Measurements from ENCODE around the gene MUC5AC. TPM values are rescaled to one million over a fixed set of nuclear protein-coding genes. Genes with fewer than 3 reads are reported as not detected.
"Not testable (repeated sequence)": the region's sequence is repeated elsewhere in the genome, so short reads cannot be mapped to it uniquely, and the experiment has no call there.

MUC5AC gene
- total RNA-seq, 1 experiment from 2014 or later, result under 0.01 TPM

GRCh38 chr11:1211838-1212237, 54.1 kb downstream of the MUC5AC start:
- Mint-ChIP-seq H3K4me3 (no peak overlapping the region), H3K27me3 (ENCODE audit: low read depth) (peaks cover 51% of the 10 kb centered on the region), H3K4me1 (no peaks in the 10 kb centered on the region), H3K27ac (no peak overlapping the region), H3K9me3 (peaks cover 68% of the 10 kb centered on the region), H3K36me3 (peaks cover 24% of the 10 kb centered on the region)
- TF ChIP-seq FOXJ3 (CRISPR knock-in tag; IDR thresholded peaks at IDR 0.05; ENCODE audit: borderline replicate concordance) (no peak), PRRX2 (CRISPR knock-in tag; IDR thresholded peaks at IDR 0.05) (no peak), ZNF263 (CRISPR knock-in tag; IDR thresholded peaks at IDR 0.05; ENCODE audit: low read depth) (no peak), ZNF317 (CRISPR knock-in tag; IDR thresholded peaks at IDR 0.05; ENCODE audit: borderline replicate concordance, low read depth) (no peak), SMAD4 (CRISPR knock-in tag; IDR thresholded peaks at IDR 0.05) (no peak), FOXP1 (CRISPR knock-in tag; IDR thresholded peaks at IDR 0.05; ENCODE audit: borderline replicate concordance) (no peak), ZNF219 (CRISPR knock-in tag; IDR thresholded peaks at IDR 0.05; ENCODE audit: borderline replicate concordance) (no peak), ZSCAN18 (CRISPR knock-in tag; IDR thresholded peaks at IDR 0.05) (no peak), CREM (CRISPR knock-in tag; IDR thresholded peaks at IDR 0.05) (no peak), CREB1 (CRISPR knock-in tag; IDR thresholded peaks at IDR 0.05) (no peak), USF2 (CRISPR knock-in tag; IDR thresholded peaks at IDR 0.05) (no peak), MXD4 (CRISPR knock-in tag; IDR thresholded peaks at IDR 0.05; ENCODE audit: borderline replicate concordance) (no peak), E2F1 (CRISPR knock-in tag; IDR thresholded peaks at IDR 0.05) (no peak), ZNF512 (CRISPR knock-in tag; IDR thresholded peaks at IDR 0.05; ENCODE audit: borderline replicate concordance) (no peak), ZNF138 (CRISPR knock-in tag; conservative IDR thresholded peaks at IDR 0.05) (no peak)
- TF ChIP-seq, protein P1, sequence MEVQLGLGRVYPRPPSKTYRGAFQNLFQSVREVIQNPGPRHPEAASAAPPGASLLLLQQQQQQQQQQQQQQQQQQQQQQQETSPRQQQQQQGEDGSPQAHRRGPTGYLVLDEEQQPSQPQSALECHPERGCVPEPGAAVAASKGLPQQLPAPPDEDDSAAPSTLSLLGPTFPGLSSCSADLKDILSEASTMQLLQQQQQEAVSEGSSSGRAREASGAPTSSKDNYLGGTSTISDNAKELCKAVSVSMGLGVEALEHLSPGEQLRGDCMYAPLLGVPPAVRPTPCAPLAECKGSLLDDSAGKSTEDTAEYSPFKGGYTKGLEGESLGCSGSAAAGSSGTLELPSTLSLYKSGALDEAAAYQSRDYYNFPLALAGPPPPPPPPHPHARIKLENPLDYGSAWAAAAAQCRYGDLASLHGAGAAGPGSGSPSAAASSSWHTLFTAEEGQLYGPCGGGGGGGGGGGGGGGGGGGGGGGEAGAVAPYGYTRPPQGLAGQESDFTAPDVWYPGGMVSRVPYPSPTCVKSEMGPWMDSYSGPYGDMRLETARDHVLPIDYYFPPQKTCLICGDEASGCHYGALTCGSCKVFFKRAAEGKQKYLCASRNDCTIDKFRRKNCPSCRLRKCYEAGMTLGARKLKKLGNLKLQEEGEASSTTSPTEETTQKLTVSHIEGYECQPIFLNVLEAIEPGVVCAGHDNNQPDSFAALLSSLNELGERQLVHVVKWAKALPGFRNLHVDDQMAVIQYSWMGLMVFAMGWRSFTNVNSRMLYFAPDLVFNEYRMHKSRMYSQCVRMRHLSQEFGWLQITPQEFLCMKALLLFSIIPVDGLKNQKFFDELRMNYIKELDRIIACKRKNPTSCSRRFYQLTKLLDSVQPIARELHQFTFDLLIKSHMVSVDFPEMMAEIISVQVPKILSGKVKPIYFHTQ (CRISPR knock-in tag; IDR thresholded peaks at IDR 0.05), result no peak
- TF ChIP-seq, protein P2, sequence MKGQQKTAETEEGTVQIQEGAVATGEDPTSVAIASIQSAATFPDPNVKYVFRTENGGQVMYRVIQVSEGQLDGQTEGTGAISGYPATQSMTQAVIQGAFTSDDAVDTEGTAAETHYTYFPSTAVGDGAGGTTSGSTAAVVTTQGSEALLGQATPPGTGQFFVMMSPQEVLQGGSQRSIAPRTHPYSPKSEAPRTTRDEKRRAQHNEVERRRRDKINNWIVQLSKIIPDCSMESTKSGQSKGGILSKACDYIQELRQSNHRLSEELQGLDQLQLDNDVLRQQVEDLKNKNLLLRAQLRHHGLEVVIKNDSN (CRISPR knock-in tag; IDR thresholded peaks at IDR 0.05), result no peak
- TF ChIP-seq, protein P3, sequence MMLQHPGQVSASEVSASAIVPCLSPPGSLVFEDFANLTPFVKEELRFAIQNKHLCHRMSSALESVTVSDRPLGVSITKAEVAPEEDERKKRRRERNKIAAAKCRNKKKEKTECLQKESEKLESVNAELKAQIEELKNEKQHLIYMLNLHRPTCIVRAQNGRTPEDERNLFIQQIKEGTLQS (CRISPR knock-in tag; conservative IDR thresholded peaks at IDR 0.05), result no peak
- DNase-seq (ENCODE audit: low spot score) (no peak), ATAC-seq (no peak)
- ChIA-PET POLR2A (no interaction called here), CTCF (no interaction called here)

- Mint-ChIP-seq H3K36me3 (peaks cover 15% of the 10 kb centered on the region), H3K27me3 (ENCODE audit: low read depth) (peaks cover 51% of the 10 kb centered on the region), H3K9me3 (peaks cover 50% of the 10 kb centered on the region)
- H3K4me3 Mint-ChIP-seq; CTCF ChIA-PET; H3K4me1 Mint-ChIP-seq; H3K27ac Mint-ChIP-seq; ATAC-seq; DNase-seq (ENCODE audit: low spot score): not testable (repeated sequence)
- POLR2A ChIA-PET, result interaction anchor here (0.6 kb wide), 1 partner anchor 65 kb away, joined by 3 read pairs; no protein-coding TSS in a partner anchor
Measured at GRCh38 chr11:1215826-1216225, 58.1 kb downstream of the MUC5AC start.
